H1 (cell line): ENCODE data around the gene COL27A1.

Experiments used
- CEBPB ChIP-seq: IDR thresholded peaks from 2 replicates; pipeline ENCODE4 v1.6.1; 2012; ENCODE audit warnings: low read depth, low read length
- CHD2 ChIP-seq: IDR thresholded peaks from 2 replicates; pipeline ENCODE4 v1.6.1; 2012; ENCODE audit warnings: low read length, improper control_type of control experiment
- EZH2 ChIP-seq: fragments of 200-600 bp; sonication (generic); IDR thresholded peaks from 2 replicates; pipeline ENCODE4 v1.7.1; 2012; ENCODE audit warnings: low read depth, mild to moderate bottlenecking, moderate library complexity, low read length, inconsistent platforms; ENCODE audit not compliant: severe bottlenecking

GRCh38 chr9:114214181-114214580, 58.8 kb downstream of the COL27A1 start:
- TF ChIP-seq CHD2: no peak
- no peak for TF ChIP-seq CEBPB
- TF ChIP-seq EZH2: no peak
